ENCODE results near the gene CRLF1. TPM values are rescaled to one million over a fixed set of nuclear protein-coding genes. Genes with fewer than 3 reads are reported as not detected.

Gene CRLF1
- total RNA-seq (2021; fragmentation: NEBNext Ultra II Directional; extraction: Animal tissue kit (Norgen Biotek cat#: 25700)) (9.5 and 10.3 TPM in 2 replicates), polyA plus RNA-seq (2011; rRNA removed) (7.2 and 19.2 TPM in 2 replicates), polyA minus RNA-seq (2011; rRNA and poly(A)+ RNA removed) (0.68 and 2.1 TPM in 2 replicates)
- 10.3 TPM for polyA plus RNA-seq (2011; cell fraction: cytosol; rRNA removed)
- 15.8 TPM for polyA plus RNA-seq (2011; cell fraction: nucleus; rRNA removed)
- polyA plus RNA-seq (2012, experiment 1 of 2) = 5.8 to 11.1 TPM (median 9.9 TPM) in 4 replicates
- 10.1 TPM for polyA plus RNA-seq (2012, experiment 2 of 2)
- polyA plus RNA-seq (2013, experiment 1 of 2) = 46.8 TPM
- 48.9 TPM for polyA plus RNA-seq (2013, experiment 2 of 2)
- 7.1 TPM for polyA minus RNA-seq (2011; cell fraction: cytosol; rRNA and poly(A)+ RNA removed)
- polyA minus RNA-seq (2011; cell fraction: nucleus; rRNA and poly(A)+ RNA removed) = 2.5 TPM
- long read RNA-seq, experiment 1, partial matches to known transcripts = 2 of 8 reads
- long read RNA-seq, experiment 1, other reads (novel, unspliced or antisense) = 5 of 8 reads
- long read RNA-seq, experiment 2 = 0 reads

- no peak for FAIRE-seq
- ChIA-PET POLR2A (ENCODE audit: partially characterized antibody) (interaction anchor here (0.7 to 1.4 kb wide), 3 partner anchors 17 to 29 kb away, joined by 3 to 4 read pairs (median 3); partner anchors contain the start of gene REX1BD), CTCF (ENCODE audit: partially characterized antibody) (interaction anchor here (0.7 to 1.1 kb wide), 2 partner anchors 17 to 18 kb away, joined by 3 read pairs; no protein-coding TSS in a partner anchor)
- Histone ChIP-seq H3K4me2 (ENCODE audit: insufficient read depth in 1 of 2, low read depth in 2 of 2, low read length in 2 of 2) (peak within 1 kb of the TSS; percentile 64 to 65), H3K23ac (ENCODE audit: insufficient read length) (no peak within 1 kb of the TSS), H3K4ac (replicated peaks; ENCODE audit: insufficient read length, low read depth, low read length) (no peak within 1 kb of the TSS), H3K27ac (ENCODE audit: low read depth, low read length) (no peak within 1 kb of the TSS), H2BK5ac (ENCODE audit: low read depth, low read length) (no peak within 1 kb of the TSS), H3K9me3 (ENCODE audit: insufficient read depth in 2 of 2, low read depth in 1 of 2, low read length in 1 of 2) (no peaks in the 10 kb centered on the region), H3K79me1 (ENCODE audit: low read depth, low read length) (no peaks in the 10 kb centered on the region), H2BK15ac (ENCODE audit: low read length) (peak within 1 kb of the TSS; percentile 97; the same call in 1 of the 2 replicates), H4K8ac (ENCODE audit: extremely low read depth, insufficient read depth, low read length) (peak within 1 kb of the TSS; percentile 35), H2BK20ac (ENCODE audit: low read length) (no peak within 1 kb of the TSS; the same call in 1 of the 2 replicates), H3K9ac (replicated peaks in 1 of 4; ENCODE audit: extremely low read depth in 1 of 4, low read depth in 3 of 4, low read length in 3 of 4) (no peak within 1 kb of the TSS), H3K79me2 (ENCODE audit: control insufficient read depth in 1 of 2, insufficient read depth in 2 of 2, low read length in 2 of 2) (no peaks in the 10 kb centered on the region), H2BK12ac (ENCODE audit: low read depth, low read length) (peak within 1 kb of the TSS; percentile 96; the same call in 1 of the 2 replicates), H4K5ac (ENCODE audit: insufficient read length, low read depth, low read length) (no peak within 1 kb of the TSS), H2BK120ac (replicated peaks; ENCODE audit: low read depth, low read length) (no peak within 1 kb of the TSS), H3K23me2 (ENCODE audit: low read depth, low read length) (peaks cover 16% of the 10 kb centered on the region; the same call in 1 of the 2 replicates), H3K14ac (ENCODE audit: insufficient read length) (no peak within 1 kb of the TSS), H3K56ac (replicated peaks; ENCODE audit: insufficient read length, low read depth, low read length) (no peak within 1 kb of the TSS), H3K27me3 (replicated peaks in 1 of 4; ENCODE audit: control insufficient read depth in 3 of 4, extremely low read depth in 1 of 4, insufficient read depth in 3 of 4, low read length in 3 of 4) (peaks cover 74 to 95% (median 95%) of the 10 kb centered on the region in 4 experiments), H3K36me3 (ENCODE audit: control insufficient read depth in 2 of 4, insufficient read depth in 4 of 4, low read length in 3 of 4) (peaks cover 0 to 14% (median 0%) of the 10 kb centered on the region in 4 experiments; a peak in 1 of 8 replicates), H3K18ac (ENCODE audit: extremely low read depth, low read length) (peak within 1 kb of the TSS; percentile 48), H3K4me3 (ENCODE audit: extremely low read depth in 1 of 4, insufficient read depth in 2 of 4, low read depth in 3 of 4, low read length in 4 of 4) (peak within 1 kb of the TSS in 3 of 4 experiments; percentile 11 to 53 (median 17); a peak in 7 of 8 replicates), H3K4me1 (replicated peaks in 1 of 4; ENCODE audit: control insufficient read depth in 3 of 4, insufficient read depth in 4 of 4, low read length in 3 of 4) (peaks cover 32 to 48% (median 40%) of the 10 kb centered on the region in 4 experiments), H4K20me1 (replicated peaks in 1 of 2; ENCODE audit: control insufficient read depth in 1 of 2, insufficient read depth in 2 of 2, low read length in 2 of 2) (peaks cover 0 to 12% of the 10 kb centered on the region in 2 experiments), H2AK5ac (ENCODE audit: low read depth, low read length) (0 out of 2 replicates have a peak within 1 kb of the TSS, but pooled peaks have one; percentile 60), H2AFZ (ENCODE audit: low read length) (no peak within 1 kb of the TSS), H4K91ac (replicated peaks; ENCODE audit: insufficient read length, low read length) (no peak within 1 kb of the TSS)
- TF ChIP-seq EZH2 (IDR thresholded peaks at IDR 0.05; ENCODE audit: low read depth, low read length, severe bottlenecking) (no peak), SUZ12 (IDR thresholded peaks at IDR 0.05; ENCODE audit: low read length) (peak; percentile 62; the same call in 1 of the 2 replicates), RNF2 (IDR thresholded peaks at IDR 0.05; ENCODE audit: borderline replicate concordance, low read depth, low read length, missing control alignments, poor library complexity, severe bottlenecking) (peak; percentile 20)
- WGBS, 2 experiments (ENCODE audit: extremely low coverage in 1 of 2, insufficient coverage in 1 of 2, insufficient read length in 1 of 2, insufficient replicate concordance in 2 of 2, low coverage in 1 of 2, low lambda C conversion rate in 2 of 2, missing lambda C conversion rate in 1 of 2) = 6% methylated on average over 16 of the region's 116 CpGs; no CpG with 5 or more reads in 1 of the 2 experiments
- DNase-seq (ENCODE audit: low read depth in 1 of 2, low spot score in 2 of 2) = no peak
Observed at GRCh38 chr19:18606281-18607225, at the start of gene CRLF1. CRLF1 (minus strand) TSS chr19:18606799; CDS start chr19:18606656, 143 bp downstream.

All from H1 (cell line).